HL-60 (cell line): Measurements from ENCODE around the gene STIP1.

ENCODE experiments used
- DNase-seq, 2 experiments: peaks; one replicate each; pipeline ENCODE4 v3.0.0-alpha.2; 2010 to 2020; ENCODE audit warnings: low read depth in 1 of 2, low spot score in 1 of 2
- H3K27ac ChIP-seq: fragments of 250-450 bp; sonication (Bioruptor Pico); replicated peaks from 2 replicates; pipeline ENCODE4 v1.5.1; 2020; ENCODE audit warnings: mild to moderate bottlenecking, moderate library complexity
- H3K27me3 ChIP-seq: fragments of 250-450 bp; sonication (Bioruptor Pico); 2 replicates; pipeline ENCODE4 v1.5.1; 2021; ENCODE audit warnings: mild to moderate bottlenecking, moderate library complexity; ENCODE audit not compliant: insufficient read depth, poor library complexity, severe bottlenecking
- H3K4me3 ChIP-seq: replicated peaks from 2 replicates; pipeline ENCODE4 v1.5.1; 2011; ENCODE audit warnings: mild to moderate bottlenecking, control low read depth, low read length; ENCODE audit not compliant: insufficient read depth
- GABPA ChIP-seq: IDR thresholded peaks from 2 replicates; pipeline ENCODE4 v1.6.1; 2012; ENCODE audit warnings: low read depth
- POLR2AphosphoS5 ChIP-seq: IDR thresholded peaks from 2 replicates; pipeline ENCODE4 v1.6.1; 2012; ENCODE audit warnings: low read depth
- SPI1 ChIP-seq: IDR thresholded peaks from 2 replicates; pipeline ENCODE4 v1.6.1; 2012; ENCODE audit warnings: low read depth, mild to moderate bottlenecking, borderline replicate concordance
- TF ChIP-seq, protein P1 (sequence below): IDR thresholded peaks from 2 replicates; pipeline ENCODE4 v1.6.1; 2012; ENCODE audit warnings: low read depth; ENCODE audit not compliant: insufficient replicate concordance
- TF ChIP-seq, protein P2 (sequence below): IDR thresholded peaks from one replicate; pipeline ENCODE4 v1.5.1; 2011; ENCODE audit warnings: low read length, control low read depth, inconsistent platforms; ENCODE audit not compliant: insufficient read depth

Gene STIP1

GRCh38 chr11:64183890-64184289, 2.1 kb upstream of the STIP1 start:
- no peak for DNase-seq
- Histone ChIP-seq H3K27ac (no peak overlapping the region), H3K4me3 (peak overlapping the region; percentile 88; the same call in 1 of the 2 replicates), H3K27me3 (no peaks in the 10 kb centered on the region)
- no peak for TF ChIP-seq SPI1
- no peak for TF ChIP-seq POLR2AphosphoS5
- TF ChIP-seq, protein P1, sequence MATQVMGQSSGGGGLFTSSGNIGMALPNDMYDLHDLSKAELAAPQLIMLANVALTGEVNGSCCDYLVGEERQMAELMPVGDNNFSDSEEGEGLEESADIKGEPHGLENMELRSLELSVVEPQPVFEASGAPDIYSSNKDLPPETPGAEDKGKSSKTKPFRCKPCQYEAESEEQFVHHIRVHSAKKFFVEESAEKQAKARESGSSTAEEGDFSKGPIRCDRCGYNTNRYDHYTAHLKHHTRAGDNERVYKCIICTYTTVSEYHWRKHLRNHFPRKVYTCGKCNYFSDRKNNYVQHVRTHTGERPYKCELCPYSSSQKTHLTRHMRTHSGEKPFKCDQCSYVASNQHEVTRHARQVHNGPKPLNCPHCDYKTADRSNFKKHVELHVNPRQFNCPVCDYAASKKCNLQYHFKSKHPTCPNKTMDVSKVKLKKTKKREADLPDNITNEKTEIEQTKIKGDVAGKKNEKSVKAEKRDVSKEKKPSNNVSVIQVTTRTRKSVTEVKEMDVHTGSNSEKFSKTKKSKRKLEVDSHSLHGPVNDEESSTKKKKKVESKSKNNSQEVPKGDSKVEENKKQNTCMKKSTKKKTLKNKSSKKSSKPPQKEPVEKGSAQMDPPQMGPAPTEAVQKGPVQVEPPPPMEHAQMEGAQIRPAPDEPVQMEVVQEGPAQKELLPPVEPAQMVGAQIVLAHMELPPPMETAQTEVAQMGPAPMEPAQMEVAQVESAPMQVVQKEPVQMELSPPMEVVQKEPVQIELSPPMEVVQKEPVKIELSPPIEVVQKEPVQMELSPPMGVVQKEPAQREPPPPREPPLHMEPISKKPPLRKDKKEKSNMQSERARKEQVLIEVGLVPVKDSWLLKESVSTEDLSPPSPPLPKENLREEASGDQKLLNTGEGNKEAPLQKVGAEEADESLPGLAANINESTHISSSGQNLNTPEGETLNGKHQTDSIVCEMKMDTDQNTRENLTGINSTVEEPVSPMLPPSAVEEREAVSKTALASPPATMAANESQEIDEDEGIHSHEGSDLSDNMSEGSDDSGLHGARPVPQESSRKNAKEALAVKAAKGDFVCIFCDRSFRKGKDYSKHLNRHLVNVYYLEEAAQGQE, result no peak

- H3K27ac ChIP-seq, result peak overlapping the region; percentile 76
- TF ChIP-seq SPI1, result no peak
- TF ChIP-seq POLR2AphosphoS5, result peak; percentile 88
- TF ChIP-seq, protein P1, result peak; percentile 58
- no peaks in the 10 kb centered on the region for H3K27me3 ChIP-seq
- peak in 1 of 2 experiments; percentile 51 for DNase-seq
- H3K4me3 ChIP-seq, result peak overlapping the region; percentile 88
Measured at GRCh38 chr11:64185175-64185692, 737 bp upstream of the STIP1 start.

GRCh38 chr11:64186492-64187165, 658 bp downstream of the STIP1 start:
- TF ChIP-seq SPI1, result no peak
- no peak for TF ChIP-seq GABPA
- no peak for TF ChIP-seq POLR2AphosphoS5
- TF ChIP-seq, protein P1, result no peak
- TF ChIP-seq, protein P2, sequence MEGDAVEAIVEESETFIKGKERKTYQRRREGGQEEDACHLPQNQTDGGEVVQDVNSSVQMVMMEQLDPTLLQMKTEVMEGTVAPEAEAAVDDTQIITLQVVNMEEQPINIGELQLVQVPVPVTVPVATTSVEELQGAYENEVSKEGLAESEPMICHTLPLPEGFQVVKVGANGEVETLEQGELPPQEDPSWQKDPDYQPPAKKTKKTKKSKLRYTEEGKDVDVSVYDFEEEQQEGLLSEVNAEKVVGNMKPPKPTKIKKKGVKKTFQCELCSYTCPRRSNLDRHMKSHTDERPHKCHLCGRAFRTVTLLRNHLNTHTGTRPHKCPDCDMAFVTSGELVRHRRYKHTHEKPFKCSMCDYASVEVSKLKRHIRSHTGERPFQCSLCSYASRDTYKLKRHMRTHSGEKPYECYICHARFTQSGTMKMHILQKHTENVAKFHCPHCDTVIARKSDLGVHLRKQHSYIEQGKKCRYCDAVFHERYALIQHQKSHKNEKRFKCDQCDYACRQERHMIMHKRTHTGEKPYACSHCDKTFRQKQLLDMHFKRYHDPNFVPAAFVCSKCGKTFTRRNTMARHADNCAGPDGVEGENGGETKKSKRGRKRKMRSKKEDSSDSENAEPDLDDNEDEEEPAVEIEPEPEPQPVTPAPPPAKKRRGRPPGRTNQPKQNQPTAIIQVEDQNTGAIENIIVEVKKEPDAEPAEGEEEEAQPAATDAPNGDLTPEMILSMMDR, result no peak
- no peak overlapping the region for H3K4me3 ChIP-seq
- H3K27me3 ChIP-seq, result no peaks in the 10 kb centered on the region
- peak; percentile 21 to 29 for DNase-seq
- no peak overlapping the region; the same call in 1 of the 2 replicates for H3K27ac ChIP-seq

GRCh38 chr11:64192434-64192833, 6.5 kb downstream of the STIP1 start:
- TF ChIP-seq, protein P1, result no peak
- TF ChIP-seq GABPA (no peak), POLR2AphosphoS5 (no peak), SPI1 (no peak)
- TF ChIP-seq, protein P2, result no peak
- no peak for DNase-seq
- H3K4me3 ChIP-seq, result no peak overlapping the region
- no peak overlapping the region for H3K27ac ChIP-seq
- no peaks in the 10 kb centered on the region for H3K27me3 ChIP-seq
